Measurements from ENCODE around the gene SYCP1. TPM values are rescaled to one million over a fixed set of nuclear protein-coding genes. Genes with fewer than 3 reads are reported as not detected.

The SYCP1 gene
- total and polyA plus RNA-seq, 2 of the 8 experiments (the other 6 are each of a cell fraction or from before 2014, with no cell fraction given) = 0.11 to 0.26 TPM

- no peak for TF ChIP-seq CTCF (IDR thresholded peaks at IDR 0.05; ENCODE audit: control extremely low read depth in 1 of 3, insufficient read depth in 1 of 3, low read depth in 1 of 3, low read length in 3 of 3)
- no peak for TF ChIP-seq MAFK (IDR thresholded peaks at IDR 0.05; ENCODE audit: low read depth, low read length)
- no peak for TF ChIP-seq RAD21 (IDR thresholded peaks at IDR 0.05 in 1 of 2, conservative IDR thresholded peaks at IDR 0.05 in 1 of 2; ENCODE audit: low read depth in 2 of 2, low read length in 2 of 2)
- no peak for TF ChIP-seq CBX8 (IDR thresholded peaks at IDR 0.05; ENCODE audit: borderline replicate concordance, low read depth, low read length)
- no peak for TF ChIP-seq SP2 (IDR thresholded peaks at IDR 0.05; ENCODE audit: low read length)
- no peak for TF ChIP-seq SIN3A (conservative IDR thresholded peaks at IDR 0.05 in 1 of 2, IDR thresholded peaks at IDR 0.05 in 1 of 2; ENCODE audit: low read depth in 1 of 2, low read length in 2 of 2)
Measured at GRCh38 chr1:115035652-115036051, 181.0 kb downstream of the SYCP1 start (continued).
